Heart left ventricle (tissue), 13 donors: Measurements from ENCODE around the gene C16orf92.

Experiments
- CTCF ChIP-seq, 12 donors: fragments of 200-600 bp; sonication (generic) in 4 of 12; IDR thresholded peaks; one replicate each; pipeline versions ENCODE4 v1.5.0 to v1.8.0; 2018 to 2022; ENCODE audit warnings: antibody characterized with exemption in 12 of 12, mild to moderate bottlenecking in 5 of 12
- POLR2A ChIP-seq, 2 donors: fragments of 450-650 bp; IDR thresholded peaks; one replicate each; pipeline ENCODE4 v1.6.1; 2017; ENCODE audit warnings: antibody characterized with exemption in 2 of 2, mild to moderate bottlenecking in 2 of 2, moderate library complexity in 2 of 2
- donor health status: ischemic (EF 13 %, LVEDD 7.1; RV severe dilation, severe dysfunction).
- donor health status: DM: no; HTN: yes; CAD: no.
- donor health status: DM: no; HTN: no; CAD: no.
- donor health status: ischemic (EF 25% LVEDD 6.9; RV normal size, moderate dysfunction).
- donor health status: ischemic (EF 25% LVEDD 5.7; RV mildly dilated, moderate dysfunction).
- donor health status: ischemic (EF 35%, LVEDD 5.7; RV mildly dilated, moderate dysfunction).
- donor health status: nonischemic (EF 11% LVEDD 7.7; RV severe dilation, severe dysfunction).
- donor health status: DM: yes; HTN: yes; CAD: no.
- donor health status: PGD.
- donor health status: ischemic (EF 29% LVEDD 5.4; RV normal size, mild dysfunction).
- donor health status: nonischemic (EF 23%, LVEDD 6.1; RV moderate dilation, normal function).

- TF ChIP-seq CTCF (IDR thresholded peaks at IDR 0.05) (no peak), POLR2A (IDR thresholded peaks at IDR 0.05) (no peak)
These were observed 10.3 kb downstream of the C16orf92 start for GRCh38 chr16:30033270-30033669.
